GM21447 (cell line): ENCODE results near the gene HMGCS2.

ENCODE experiments used
- ATAC-seq: cut with Tn5 transposase; IDR thresholded peaks from one replicate; pipeline ENCODE4 v1.9.1; 2021; ENCODE audit not compliant: unreplicated experiment

Gene HMGCS2

DNA sequence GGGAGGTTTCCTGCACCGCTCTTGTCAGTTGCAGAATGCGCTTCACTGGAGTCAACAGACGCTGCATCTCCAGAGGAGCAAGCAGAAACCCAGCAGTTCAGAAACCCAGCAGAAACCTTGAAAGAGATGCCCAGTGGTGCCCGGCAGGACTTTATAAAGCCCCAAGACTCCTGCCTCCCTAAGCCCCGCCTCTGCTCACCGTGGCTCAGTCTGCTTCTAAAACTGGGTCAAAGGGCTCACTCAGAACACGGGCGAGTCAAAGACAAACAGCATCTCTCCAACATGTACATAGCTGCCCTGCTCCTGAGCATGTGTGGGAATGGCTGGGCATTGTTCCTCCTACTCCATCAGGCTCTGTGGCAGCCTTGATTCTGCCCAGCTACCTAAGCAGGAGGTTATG, at the start of gene HMGCS2:
Gene HMGCS2, minus strand, starts transcription at position 128 of the 400 bp plus-strand sequence. Its CDS starts 61 bp downstream, at position 67.
- no peak for ATAC-seq

DNA sequence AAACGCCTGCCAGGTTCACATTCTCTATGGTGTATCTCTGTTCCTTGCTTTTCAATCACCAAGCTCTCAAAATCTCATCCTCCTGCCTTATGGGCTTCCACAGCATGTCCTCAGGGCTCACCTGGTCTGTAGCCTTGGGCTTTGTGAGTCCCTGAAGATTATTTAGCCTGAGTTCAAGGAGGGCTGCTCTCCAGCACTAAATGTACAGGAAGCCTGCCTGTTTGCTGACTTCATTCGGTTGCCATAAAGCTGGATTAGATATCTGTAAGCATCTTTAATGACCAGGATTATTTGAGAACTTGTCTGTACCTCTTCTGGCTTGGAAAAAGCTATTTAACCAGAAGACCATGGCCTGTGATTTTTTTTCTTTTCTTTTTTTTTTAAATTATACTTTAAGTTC, 49.5 kb upstream of the HMGCS2 start:
- ATAC-seq, result no peak

- no peak for ATAC-seq
Observed at GRCh38 chr1:119816407-119816806, 47.7 kb upstream of the HMGCS2 start.

DNA sequence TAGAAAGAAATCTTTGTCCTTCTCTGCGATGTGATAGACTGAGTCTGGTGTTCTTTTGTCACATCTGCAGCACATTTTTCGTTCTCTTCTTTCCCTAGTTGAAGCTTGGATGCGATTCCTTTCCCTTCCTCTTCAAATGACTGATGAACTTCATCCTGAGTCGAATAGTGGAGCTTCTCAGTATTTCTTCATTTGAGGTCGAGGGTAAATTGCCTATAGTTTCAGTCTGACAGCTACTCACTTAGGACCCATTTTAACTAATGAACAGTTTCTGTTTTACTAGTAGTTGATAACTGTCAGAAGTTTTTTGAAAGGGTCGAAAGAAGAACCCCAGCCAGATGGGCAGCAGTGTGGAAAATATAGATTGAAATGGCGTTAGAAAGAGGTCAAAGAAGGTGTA, 47.2 kb upstream of the HMGCS2 start:
- no peak for ATAC-seq

DNA sequence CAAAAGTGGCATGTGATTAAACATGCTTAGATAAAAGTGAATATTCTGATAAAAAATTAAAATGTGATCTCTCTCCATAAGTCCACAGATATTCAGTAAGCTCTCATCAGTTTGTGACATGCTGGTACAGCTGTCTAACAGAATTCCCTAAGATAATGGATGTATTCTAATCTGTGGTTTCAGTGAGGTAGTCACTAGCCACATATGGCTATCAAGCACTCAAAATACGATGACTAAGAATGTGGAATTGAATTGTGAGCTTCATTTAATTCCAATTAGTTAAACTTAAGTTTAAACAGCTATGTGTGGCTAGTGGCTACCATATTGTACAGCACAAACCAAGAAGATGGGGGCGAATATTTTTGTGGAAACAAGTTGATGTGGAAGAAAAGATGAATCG, 46.7 kb upstream of the HMGCS2 start:
- ATAC-seq, result no peak

DNA sequence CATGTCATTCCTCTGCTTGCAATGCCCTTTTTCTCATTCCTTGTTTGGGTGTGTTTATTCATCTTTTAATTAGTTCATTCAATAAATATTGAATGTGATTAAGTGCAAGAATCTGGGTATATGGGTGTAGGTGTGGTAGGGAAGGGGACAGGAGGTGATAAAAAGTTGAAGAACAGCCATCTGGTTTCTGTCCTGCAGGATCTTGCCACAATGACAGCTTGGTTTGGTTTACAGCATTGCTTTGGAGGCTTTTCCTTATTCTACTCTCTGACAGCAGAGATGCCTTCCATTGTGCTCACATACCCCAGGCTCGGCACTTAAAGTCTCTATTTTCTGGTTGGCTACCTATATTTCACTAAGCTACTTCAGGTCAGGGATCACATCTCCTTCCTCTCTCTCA, 45.6 kb upstream of the HMGCS2 start:
- ATAC-seq, result no peak

GRCh38 chr1:119811985-119812557, 43.4 kb upstream of the HMGCS2 start:
- ATAC-seq, result no peak

GRCh38 chr1:119811387-119811786, 42.7 kb upstream of the HMGCS2 start, which contains the start of gene REG4:
TSS of gene REG4 (minus strand) at chr1:119811460. CDS start at chr1:119808769, 2,691 bp downstream.
- ATAC-seq, result no peak

DNA sequence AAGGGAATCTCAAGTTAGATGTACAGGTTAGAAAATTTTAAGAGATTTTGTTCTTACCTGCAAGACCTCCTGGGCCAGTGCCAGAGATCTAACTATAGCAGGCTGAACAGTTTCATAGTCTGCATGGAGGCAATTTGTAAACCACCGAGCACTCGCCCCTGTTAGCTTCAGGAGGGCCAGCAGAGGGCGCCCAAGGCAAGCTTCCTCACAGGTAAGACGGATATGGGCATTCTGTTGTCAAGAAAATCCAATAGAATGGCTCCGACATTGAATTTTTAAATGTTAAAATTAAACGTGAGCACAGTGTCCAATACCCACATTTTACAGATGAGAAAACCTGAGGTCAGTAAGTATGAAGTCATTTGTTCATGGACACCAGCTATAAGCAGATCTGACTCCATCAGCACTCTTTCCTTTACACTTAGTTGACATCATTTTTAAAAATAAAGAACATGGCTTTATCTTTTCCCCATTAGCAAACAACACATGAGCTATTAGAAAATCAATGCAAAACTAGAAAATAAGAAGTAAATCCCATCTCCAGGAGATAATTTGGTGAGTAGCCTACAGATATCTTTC, 40.4 kb upstream of the HMGCS2 start:
- no peak for ATAC-seq

GRCh38 chr1:119808491-119808890, 39.8 kb upstream of the HMGCS2 start:
- no peak for ATAC-seq

GRCh38 chr1:119806489-119806888, 37.8 kb upstream of the HMGCS2 start:
- ATAC-seq, result no peak

- no peak for ATAC-seq
Observed at GRCh38 chr1:119805746-119806145, 37.0 kb upstream of the HMGCS2 start.

GRCh38 chr1:119805247-119805646, 36.5 kb upstream of the HMGCS2 start:
- no peak for ATAC-seq

GRCh38 chr1:119799599-119800177, 31.0 kb upstream of the HMGCS2 start:
- ATAC-seq, result no peak

- ATAC-seq, result no peak
Observed at GRCh38 chr1:119799003-119799402, 30.3 kb upstream of the HMGCS2 start.

- ATAC-seq, result no peak
Observed at GRCh38 chr1:119797606-119798005, 28.9 kb upstream of the HMGCS2 start.

GRCh38 chr1:119797162-119797561, 28.5 kb upstream of the HMGCS2 start:
- ATAC-seq, result no peak

GRCh38 chr1:119795261-119796200, 26.8 kb upstream of the HMGCS2 start:
- ATAC-seq, result no peak

DNA sequence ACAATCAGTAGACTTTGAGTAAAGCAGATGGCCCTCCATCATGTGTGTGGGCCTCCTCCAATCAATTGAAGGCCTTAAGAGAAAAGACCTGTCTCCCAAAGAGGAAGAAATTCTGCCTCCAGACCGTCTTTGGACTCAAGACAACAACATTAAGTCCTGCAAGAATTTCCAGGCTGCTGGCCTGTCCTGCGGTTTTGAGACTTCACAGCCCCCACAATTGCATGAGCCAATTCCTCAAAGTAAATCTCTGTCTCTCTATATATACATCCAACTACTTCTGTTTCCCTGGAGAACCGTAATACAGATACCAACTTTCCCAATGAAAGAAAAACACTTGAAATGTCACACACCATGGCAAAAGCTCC, 26.2 kb upstream of the HMGCS2 start:
- ATAC-seq, result no peak

DNA sequence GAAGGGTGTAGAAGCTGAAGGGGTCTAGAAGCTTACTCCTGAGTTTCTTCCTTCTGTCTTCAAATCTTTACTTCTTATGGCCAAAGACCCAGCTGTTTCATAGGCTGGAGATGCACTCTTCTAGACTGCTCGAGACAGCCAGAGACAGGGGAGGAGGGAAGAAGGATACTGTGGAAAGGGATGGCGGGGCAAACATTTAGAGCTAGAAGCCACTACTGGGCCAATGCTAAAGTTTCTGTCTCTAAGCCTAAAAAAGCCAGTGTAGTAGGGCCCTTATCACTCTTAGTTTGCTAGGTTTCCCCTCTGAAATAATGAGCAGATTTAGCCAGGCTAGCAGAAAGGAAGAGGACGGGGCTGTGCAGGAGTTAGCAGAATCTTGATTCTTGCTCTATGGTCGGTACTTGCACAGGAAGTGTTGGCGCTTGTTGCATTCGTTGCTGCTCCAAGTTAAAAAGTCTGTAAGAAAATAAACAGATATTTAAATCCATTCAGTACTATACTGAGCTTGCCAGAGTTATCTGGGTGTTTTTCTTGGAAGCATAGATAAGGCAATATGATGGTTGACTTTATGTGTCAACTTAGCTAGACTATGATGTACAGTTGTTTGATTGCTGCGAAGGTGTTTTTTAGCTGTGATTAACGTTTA, 25.6 kb upstream of the HMGCS2 start:
- no peak for ATAC-seq

- no peak for ATAC-seq
Observed at GRCh38 chr1:119791377-119791776, 22.7 kb upstream of the HMGCS2 start.
